ENCODE data around the gene ALG8.
A peak's percentile ranks its signal among the peaks of the same experiment; 100 is the strongest.
"Not testable (repeated sequence)": the region's sequence is repeated elsewhere in the genome, so short reads cannot be mapped to it uniquely, and the experiment has no call there.

Gene ALG8

GRCh38 chr11:78099666-78100065, 39.8 kb downstream of the ALG8 start:
- DNase-seq = no peak

GRCh38 chr11:78097666-78098385, 41.6 kb downstream of the ALG8 start:
- no peak for DNase-seq

- DNase-seq = no peak
Measured at GRCh38 chr11:78094250-78094649, 45.2 kb downstream of the ALG8 start.

- DNase-seq = not testable (repeated sequence)
Measured at GRCh38 chr11:78086521-78087074, 52.8 kb downstream of the ALG8 start.

GRCh38 chr11:78085972-78086371, 53.5 kb downstream of the ALG8 start:
- DNase-seq = no peak

GRCh38 chr11:78084506-78084905, 54.9 kb downstream of the ALG8 start:
- not testable (repeated sequence) for DNase-seq

- no peak for DNase-seq
Measured at GRCh38 chr11:78083021-78083420, 56.4 kb downstream of the ALG8 start.

- no peak for DNase-seq
Measured at GRCh38 chr11:78082146-78082545, 57.3 kb downstream of the ALG8 start.

GRCh38 chr11:78081583-78081982, 57.8 kb downstream of the ALG8 start:
- DNase-seq = no peak

GRCh38 chr11:78080818-78081495, 58.5 kb downstream of the ALG8 start:
- DNase-seq = no peak

- DNase-seq = no peak
Measured at GRCh38 chr11:78080084-78080817, 59.2 kb downstream of the ALG8 start.

- DNase-seq = peak; percentile 62
Measured at GRCh38 chr11:78079232-78080083, 60.0 kb downstream of the ALG8 start, which contains the start of gene NDUFC2. TSS of gene NDUFC2 (minus strand) at chr11:78079862. CDS start at chr11:78079744, 118 bp downstream.

GRCh38 chr11:78078218-78079167, 60.9 kb downstream of the ALG8 start:
- DNase-seq = no peak

- DNase-seq = not testable (repeated sequence)
Measured at GRCh38 chr11:78077592-78077991, 61.8 kb downstream of the ALG8 start.

- DNase-seq = no peak
Measured at GRCh38 chr11:78076733-78077403, 62.6 kb downstream of the ALG8 start.

- DNase-seq = no peak
Measured at GRCh38 chr11:78074756-78075155, 64.7 kb downstream of the ALG8 start.

- no peak for DNase-seq
Measured at GRCh38 chr11:78072455-78072854, 67.0 kb downstream of the ALG8 start.

- no peak for DNase-seq
Measured at GRCh38 chr11:78071717-78072116, 67.7 kb downstream of the ALG8 start.

GRCh38 chr11:78070621-78071020, 68.8 kb downstream of the ALG8 start:
- no peak for DNase-seq

GRCh38 chr11:78069465-78069864, 70.0 kb downstream of the ALG8 start:
- DNase-seq = no peak

GRCh38 chr11:78067704-78068103, 71.7 kb downstream of the ALG8 start:
- no peak for DNase-seq

Data from GDM1 (cell line).